Astrocyte (in vitro differentiated cells and primary cell): Measurements from ENCODE around the gene CUL1. TPM values are rescaled to one million over a fixed set of nuclear protein-coding genes. Genes with fewer than 3 reads are reported as not detected.

Experiments
- DNase-seq: peaks from one replicate; pipeline ENCODE4 v3.0.0-alpha.2; 2010; ENCODE audit warnings: low read depth
- FAIRE-seq: peaks from 2 replicates; lab custom pipeline; 2011; peaks lifted over from hg19 to GRCh38; lab: Jason Lieb, UNC
- H2AFZ ChIP-seq: 2 replicates; pipeline ENCODE4 v1.6.0; 2012; ENCODE audit warnings: low read depth, low read length, inconsistent platforms
- H3K27ac ChIP-seq: 2 replicates; pipeline ENCODE4 v1.5.1; 2011; ENCODE audit warnings: low read depth, low read length, inconsistent platforms
- H3K27me3 ChIP-seq: 2 replicates; pipeline ENCODE4 v1.6.0; 2011; ENCODE audit warnings: low read length, inconsistent platforms; ENCODE audit not compliant: insufficient read depth
- H3K36me3 ChIP-seq: 2 replicates; pipeline ENCODE4 v1.5.1; 2011; ENCODE audit warnings: low read length, inconsistent platforms; ENCODE audit not compliant: insufficient read depth
- H3K4me1 ChIP-seq: 2 replicates; pipeline ENCODE4 v1.5.1; 2011; ENCODE audit warnings: low read length, inconsistent platforms; ENCODE audit not compliant: insufficient read depth
- H3K4me2 ChIP-seq: 2 replicates; pipeline ENCODE4 v1.6.0; 2012; ENCODE audit warnings: low read length, inconsistent platforms
- H3K4me3 ChIP-seq: 2 replicates; pipeline ENCODE4 v1.5.1; 2011; ENCODE audit warnings: low read depth, mild to moderate bottlenecking, low read length, inconsistent platforms; ENCODE audit not compliant: insufficient read depth
- H3K79me2 ChIP-seq: 2 replicates; pipeline ENCODE4 v1.6.0; 2012; ENCODE audit warnings: mild to moderate bottlenecking, low read length, inconsistent platforms; ENCODE audit not compliant: insufficient read depth
- H3K9ac ChIP-seq: 2 replicates; pipeline ENCODE4 v1.6.0; 2012; ENCODE audit warnings: mild to moderate bottlenecking, low read length, inconsistent platforms
- H3K9me3 ChIP-seq: 2 replicates; pipeline ENCODE4 v1.5.1; 2012; ENCODE audit warnings: low read depth, mild to moderate bottlenecking, low read length, inconsistent platforms; ENCODE audit not compliant: insufficient read depth
- H4K20me1 ChIP-seq: 2 replicates; pipeline ENCODE4 v1.6.0; 2012; ENCODE audit warnings: low read length, inconsistent platforms; ENCODE audit not compliant: insufficient read depth
- H3K27ac Mint-ChIP-seq: one replicate; pipeline ENCODE4 v1.8.0; 2021; ENCODE audit warnings: mild to moderate bottlenecking, mixed read lengths; ENCODE audit not compliant: unreplicated experiment
- H3K27me3 Mint-ChIP-seq: one replicate; pipeline ENCODE4 v1.8.0; 2021; ENCODE audit warnings: low read depth, mixed read lengths; ENCODE audit not compliant: unreplicated experiment
- H3K36me3 Mint-ChIP-seq: one replicate; pipeline ENCODE4 v1.8.0; 2021; ENCODE audit warnings: low read depth, mixed read lengths; ENCODE audit not compliant: unreplicated experiment
- H3K4me1 Mint-ChIP-seq: one replicate; pipeline ENCODE4 v1.8.0; 2021; ENCODE audit warnings: low read depth, mixed read lengths; ENCODE audit not compliant: unreplicated experiment
- H3K4me3 Mint-ChIP-seq: one replicate; pipeline ENCODE4 v1.8.0; 2021; ENCODE audit warnings: mild to moderate bottlenecking, moderate library complexity, mixed read lengths; ENCODE audit not compliant: unreplicated experiment
- H3K9me3 Mint-ChIP-seq: one replicate; pipeline ENCODE4 v1.8.0; 2021; ENCODE audit warnings: mild to moderate bottlenecking, mixed read lengths; ENCODE audit not compliant: unreplicated experiment
- CTCF ChIP-seq: IDR thresholded peaks from 2 replicates; pipeline ENCODE4 v1.5.1; 2011; ENCODE audit warnings: low read depth, mild to moderate bottlenecking, inconsistent platforms, low read length, moderate library complexity; ENCODE audit not compliant: insufficient read depth
- EZH2 ChIP-seq: IDR thresholded peaks from 2 replicates; pipeline ENCODE4 v1.6.1; 2012; ENCODE audit warnings: mild to moderate bottlenecking, low read length, inconsistent platforms; ENCODE audit not compliant: insufficient read depth
- total RNA-seq: library from RNA; stranded (reverse); gene quantifications from 2 replicates; pipeline ENCODE4 v1.2.1, GENCODE V29; 2021

The CUL1 gene
- total RNA-seq, 1 donor from 2014 or later, result 60.2 TPM

DNA sequence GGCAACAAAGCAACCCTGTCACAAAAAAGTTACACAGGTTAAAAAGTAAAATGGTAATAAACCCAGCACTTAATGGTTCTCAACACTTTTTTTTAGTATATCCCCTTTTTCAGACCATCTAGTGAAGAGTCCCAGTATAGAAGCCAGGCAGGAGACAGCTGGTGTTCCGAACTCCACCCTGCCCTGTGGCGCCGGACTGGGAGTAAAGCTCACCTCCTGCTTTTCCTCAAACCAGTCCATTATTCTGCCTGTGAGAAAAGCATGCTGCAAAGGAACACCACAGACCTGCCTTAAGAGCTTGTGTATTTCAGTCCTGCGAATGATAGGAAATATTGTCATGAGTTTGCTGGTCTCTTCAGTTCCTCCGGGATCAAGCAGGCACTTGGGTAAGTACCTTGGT is 104.4 kb downstream of the CUL1 start:
- Mint-ChIP-seq H3K4me3 (no peak overlapping the region), H3K36me3 (peaks cover 21% of the 10 kb centered on the region), H3K27ac (no peak overlapping the region), H3K9me3 (no peaks in the 10 kb centered on the region), H3K27me3 (no peaks in the 10 kb centered on the region), H3K4me1 (no peaks in the 10 kb centered on the region)
- Histone ChIP-seq H3K36me3 (peaks cover 33% of the 10 kb centered on the region), H3K9me3 (no peaks in the 10 kb centered on the region), H3K27ac (no peak overlapping the region), H2AFZ (no peak overlapping the region), H3K4me2 (no peak overlapping the region), H3K9ac (no peak overlapping the region), H3K4me1 (no peaks in the 10 kb centered on the region), H4K20me1 (no peaks in the 10 kb centered on the region), H3K4me3 (no peak overlapping the region), H3K79me2 (no peaks in the 10 kb centered on the region), H3K27me3 (no peaks in the 10 kb centered on the region)
- DNase-seq (no peak), FAIRE-seq (no peak)
- TF ChIP-seq EZH2 (no peak), CTCF (no peak)

DNA sequence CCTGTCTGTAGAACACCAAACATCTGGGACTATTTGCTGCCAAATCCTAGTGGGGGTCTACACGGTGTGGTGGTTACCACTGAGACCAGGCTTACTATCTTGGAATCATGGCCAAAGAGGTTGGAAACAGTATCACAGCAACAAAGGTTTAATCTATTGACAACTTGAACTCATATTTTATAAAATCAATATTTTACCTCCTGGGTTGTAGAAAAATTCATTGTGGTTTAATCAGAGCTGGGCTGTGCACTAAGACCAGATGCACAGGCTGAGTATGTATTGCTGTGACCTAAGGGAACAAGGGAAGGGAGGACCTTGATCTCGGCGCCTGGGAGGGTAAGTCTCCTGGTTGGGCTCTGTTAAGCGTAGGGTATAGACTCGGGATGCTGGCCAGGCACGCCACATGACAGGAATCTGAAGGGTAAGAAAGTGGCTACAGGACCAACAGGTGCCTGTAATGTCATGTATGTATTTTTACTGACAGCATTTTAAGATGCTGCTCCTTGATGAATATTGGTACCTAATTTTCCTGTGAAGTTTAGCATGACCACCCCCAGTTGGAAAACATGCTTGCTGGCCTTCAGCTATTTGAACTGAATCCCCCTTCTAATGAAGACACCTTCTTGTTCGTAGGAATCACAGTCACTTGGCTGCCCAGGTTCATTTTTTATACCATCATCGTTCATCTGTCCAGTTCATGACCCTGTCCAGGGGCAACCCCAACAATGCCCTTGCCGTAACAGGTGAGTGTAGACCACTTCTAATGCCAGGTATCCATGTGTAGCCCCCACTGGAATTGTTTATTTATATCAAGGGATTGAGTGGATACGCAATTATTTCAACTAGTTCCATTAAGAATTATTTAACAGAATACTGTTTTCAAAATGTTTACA is 105.9 kb downstream of the CUL1 start:
- Histone ChIP-seq H3K36me3 (peaks cover 26% of the 10 kb centered on the region), H3K9ac (no peak overlapping the region), H2AFZ (no peak overlapping the region), H4K20me1 (no peaks in the 10 kb centered on the region), H3K9me3 (no peaks in the 10 kb centered on the region), H3K79me2 (no peaks in the 10 kb centered on the region), H3K4me3 (no peak overlapping the region), H3K27me3 (no peaks in the 10 kb centered on the region), H3K4me1 (no peaks in the 10 kb centered on the region), H3K4me2 (no peak overlapping the region), H3K27ac (no peak overlapping the region)
- H3K4me1 Mint-ChIP-seq, result peaks cover under 1% of the 10 kb centered on the region
- H3K27me3 Mint-ChIP-seq, result no peaks in the 10 kb centered on the region
- TF ChIP-seq CTCF (no peak), EZH2 (no peak)
- peaks cover 20% of the 10 kb centered on the region for H3K36me3 Mint-ChIP-seq
- FAIRE-seq (no peak), DNase-seq (no peak)
- H3K27ac Mint-ChIP-seq, result peak overlapping the region; percentile 41
- H3K9me3 Mint-ChIP-seq, result no peaks in the 10 kb centered on the region
- no peak overlapping the region for H3K4me3 Mint-ChIP-seq

- no peak for DNase-seq
- no peak overlapping the region for H3K27ac ChIP-seq
- peaks cover 27% of the 10 kb centered on the region for H3K36me3 ChIP-seq
- no peaks in the 10 kb centered on the region for H3K9me3 Mint-ChIP-seq
- no peaks in the 10 kb centered on the region for H3K27me3 Mint-ChIP-seq
- no peak overlapping the region for H3K9ac ChIP-seq
- no peaks in the 10 kb centered on the region for H4K20me1 ChIP-seq
- no peak overlapping the region for H3K27ac Mint-ChIP-seq
- no peaks in the 10 kb centered on the region for H3K79me2 ChIP-seq
- H3K4me1 Mint-ChIP-seq, result peaks cover 7% of the 10 kb centered on the region
- peaks cover 11% of the 10 kb centered on the region for H3K36me3 Mint-ChIP-seq
- no peaks in the 10 kb centered on the region for H3K9me3 ChIP-seq
- no peak overlapping the region for H3K4me3 Mint-ChIP-seq
- no peak for FAIRE-seq
- no peak overlapping the region for H3K4me3 ChIP-seq
- H3K4me2 ChIP-seq, result no peak overlapping the region
- H2AFZ ChIP-seq, result no peak overlapping the region
- no peaks in the 10 kb centered on the region for H3K4me1 ChIP-seq
- H3K27me3 ChIP-seq, result no peaks in the 10 kb centered on the region
- no peak for TF ChIP-seq CTCF
- no peak for TF ChIP-seq EZH2
These were observed 107.5 kb downstream of the CUL1 start for GRCh38 chr7:148806187-148806586.
